ENCODE data around the gene PASK.
"Not testable (repeated sequence)": the region's sequence is repeated elsewhere in the genome, so short reads cannot be mapped to it uniquely, and the experiment has no call there.

PASK gene

DNA sequence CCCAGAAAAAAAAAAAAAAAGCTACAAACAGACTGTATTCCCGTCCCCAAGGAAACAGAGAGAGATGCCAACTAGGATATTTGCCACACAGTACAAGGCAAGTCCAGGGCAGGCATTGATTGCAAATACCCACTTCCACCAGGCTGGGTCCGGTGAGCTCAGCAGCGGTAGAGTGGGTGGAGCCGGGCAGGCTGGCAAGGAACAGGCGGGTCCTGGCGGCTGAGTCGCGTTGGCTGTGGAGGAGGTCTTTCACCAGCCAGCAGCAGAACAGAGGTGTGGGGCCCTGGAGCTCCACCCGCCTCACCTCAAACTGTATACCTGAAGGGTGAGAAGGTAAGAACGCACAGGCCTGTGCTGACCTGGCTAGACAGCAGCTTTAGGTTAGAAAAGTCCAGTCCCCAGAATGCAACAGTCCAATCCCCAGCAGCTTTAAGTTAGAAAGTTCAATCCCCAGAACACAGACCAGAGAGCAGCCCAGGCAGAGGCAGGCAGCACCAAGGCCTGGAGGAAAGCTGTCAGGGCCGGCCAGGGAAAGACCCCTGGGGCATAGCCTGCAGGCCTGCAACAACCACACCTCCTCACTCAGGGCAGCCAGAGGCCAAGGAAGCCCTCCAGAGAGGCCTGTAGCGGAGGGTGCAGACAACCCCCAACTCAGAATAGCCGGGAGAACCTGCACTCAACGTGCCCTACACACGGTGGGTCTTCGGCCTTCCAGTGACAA, 25.3 kb downstream of the PASK start:
- peak; percentile 66 to 68 for ATAC-seq

DNA sequence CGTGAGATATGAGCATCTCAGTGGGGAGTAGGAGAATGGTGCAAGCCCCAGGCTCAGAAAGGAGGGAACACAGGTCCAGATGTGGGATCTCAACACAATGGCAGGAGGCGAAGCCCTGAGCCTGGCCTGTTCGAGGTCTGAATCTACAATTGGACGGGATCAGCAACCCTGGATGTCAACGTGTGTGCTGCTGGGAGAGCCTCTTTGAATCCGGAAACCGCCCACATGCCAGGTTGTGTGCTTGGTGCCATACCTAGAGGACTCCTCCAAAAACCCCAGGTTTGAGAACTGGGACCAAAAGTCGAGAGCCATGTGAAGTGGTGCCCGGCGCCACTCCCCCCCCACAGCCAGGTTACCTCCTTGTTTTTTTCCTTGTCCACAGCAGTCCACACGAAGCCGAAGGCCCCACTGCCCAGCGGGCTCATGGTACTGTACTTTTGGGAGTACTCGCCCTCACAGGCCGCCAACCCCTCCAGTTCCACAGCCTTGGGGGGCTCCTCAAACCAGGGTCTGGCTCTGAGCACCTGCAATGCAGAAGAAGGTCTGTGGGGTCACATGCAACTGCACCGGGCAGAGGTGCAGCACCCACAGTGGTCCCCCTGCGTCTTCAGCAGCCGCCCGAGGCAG, 26.8 kb downstream of the PASK start:
- no peak for ATAC-seq

DNA sequence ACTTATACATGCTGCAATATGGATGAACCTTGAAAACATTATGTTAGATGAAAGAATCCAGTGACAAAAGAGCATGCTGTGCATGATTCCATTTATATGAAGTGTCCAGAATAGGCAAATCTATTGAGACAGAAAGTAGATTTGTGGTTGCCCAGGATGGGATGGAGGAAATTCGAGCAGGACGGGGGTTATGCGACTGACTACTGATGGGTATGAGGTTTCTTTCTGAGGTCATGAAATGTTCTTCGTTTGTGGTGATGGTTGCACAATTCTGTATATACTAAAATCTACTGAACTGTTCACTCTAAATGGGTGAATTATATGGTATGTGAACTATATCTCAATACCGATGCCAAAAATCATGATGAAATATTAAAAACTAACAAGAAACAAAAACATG, 28.3 kb downstream of the PASK start:
- no peak for ATAC-seq

DNA sequence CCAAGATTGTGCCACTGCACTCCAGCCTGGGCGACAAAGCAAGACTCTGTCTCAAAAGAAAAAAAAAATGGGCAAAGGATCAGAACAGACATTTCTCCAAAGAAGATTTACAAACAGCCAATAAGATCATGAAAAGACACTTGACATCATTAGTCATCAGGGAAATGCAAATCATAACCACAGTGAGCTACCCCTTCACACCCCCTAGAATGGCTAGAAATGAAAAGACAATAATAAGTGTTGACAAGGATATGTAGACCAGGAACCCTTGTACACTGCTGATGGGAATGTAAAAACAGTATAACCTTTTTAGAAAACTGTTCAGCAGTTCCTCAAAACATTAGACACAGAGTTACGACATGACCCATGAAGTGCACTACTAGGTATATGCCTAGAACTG, 28.8 kb downstream of the PASK start:
- ATAC-seq, result peak; percentile 39 to 45

DNA sequence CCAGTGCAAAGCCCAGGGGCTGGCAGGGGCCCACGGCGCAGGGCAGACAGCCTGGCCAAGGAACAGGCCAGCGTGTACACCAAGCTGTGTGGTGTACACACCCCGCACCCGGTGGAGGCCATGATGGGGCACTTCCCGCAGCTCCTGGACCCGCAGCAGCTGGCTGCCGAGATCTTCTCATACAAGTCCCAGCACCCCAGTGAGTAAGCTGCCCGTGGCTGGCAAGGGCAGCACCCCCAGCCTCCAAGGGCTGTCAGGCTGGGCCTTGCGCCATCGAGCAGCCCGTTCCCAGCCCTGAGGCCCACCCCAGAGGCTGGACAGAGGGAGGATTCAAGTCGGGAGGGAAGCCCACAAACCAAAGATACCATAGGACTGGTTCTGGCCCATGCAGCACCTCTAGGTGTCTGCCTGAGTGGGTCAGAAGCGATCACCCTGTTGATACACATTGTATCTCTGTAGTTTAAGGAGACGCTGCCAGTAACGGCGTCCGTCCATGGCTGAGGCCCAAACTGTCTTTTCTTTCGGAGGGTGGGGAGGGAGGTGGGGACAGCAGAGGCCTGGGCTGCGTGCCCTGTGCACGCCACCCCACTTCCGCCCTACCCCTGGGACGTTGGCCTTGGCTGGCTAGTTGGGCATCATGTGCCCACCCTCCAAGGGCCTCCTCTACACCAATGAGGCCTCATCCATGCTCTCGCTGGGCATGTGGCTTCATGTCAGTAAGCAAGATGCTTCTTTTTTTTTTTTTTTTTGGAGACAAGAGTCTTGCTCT, 30.4 kb downstream of the PASK start:
- no peak for ATAC-seq

DNA sequence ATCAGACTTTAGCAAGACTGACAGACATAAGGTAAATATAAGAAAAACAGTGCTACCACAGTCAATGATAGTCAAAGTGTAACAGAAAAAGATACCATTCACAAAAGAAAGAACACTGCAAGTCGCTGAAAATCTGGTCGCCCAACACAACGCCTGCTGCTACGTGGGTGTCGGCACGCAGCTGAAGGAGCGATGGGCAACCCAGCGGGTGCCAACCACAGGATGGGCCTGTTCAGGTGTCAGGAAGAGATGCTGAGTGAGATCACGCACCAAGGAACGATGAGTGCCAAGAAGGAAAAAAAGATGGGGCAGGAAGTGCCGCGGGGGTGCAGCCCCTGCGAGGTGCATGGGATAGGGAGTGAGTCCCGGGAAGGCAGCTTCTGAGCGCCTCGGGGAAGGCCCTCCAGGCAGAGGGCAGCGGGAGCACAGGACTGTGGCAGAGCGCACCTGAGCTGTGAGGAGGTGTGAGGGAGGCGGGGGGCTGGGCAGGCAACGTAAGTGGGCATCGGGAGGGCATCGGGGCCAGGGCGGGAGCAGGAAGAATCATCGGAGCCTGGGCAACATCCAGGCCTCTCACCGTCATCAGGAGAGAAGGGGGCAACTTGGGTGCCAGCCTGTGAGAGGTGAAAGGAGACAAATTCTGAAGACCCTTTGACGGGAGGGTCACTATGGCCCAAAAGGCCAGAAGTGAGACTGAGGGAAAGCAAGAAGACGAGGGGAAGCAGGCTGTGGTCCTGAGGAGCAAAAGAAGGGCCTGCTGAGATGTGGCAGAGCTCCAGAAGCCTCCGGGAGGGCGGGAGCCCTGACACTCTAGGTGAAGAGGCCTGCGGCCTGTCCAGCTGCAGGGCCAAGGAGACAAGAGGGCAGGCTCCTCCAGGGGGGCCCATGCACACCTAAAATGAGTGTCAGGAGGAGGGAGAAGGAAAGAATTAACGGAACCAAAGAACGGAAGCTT, 32.4 kb downstream of the PASK start:
- no peak for ATAC-seq

DNA sequence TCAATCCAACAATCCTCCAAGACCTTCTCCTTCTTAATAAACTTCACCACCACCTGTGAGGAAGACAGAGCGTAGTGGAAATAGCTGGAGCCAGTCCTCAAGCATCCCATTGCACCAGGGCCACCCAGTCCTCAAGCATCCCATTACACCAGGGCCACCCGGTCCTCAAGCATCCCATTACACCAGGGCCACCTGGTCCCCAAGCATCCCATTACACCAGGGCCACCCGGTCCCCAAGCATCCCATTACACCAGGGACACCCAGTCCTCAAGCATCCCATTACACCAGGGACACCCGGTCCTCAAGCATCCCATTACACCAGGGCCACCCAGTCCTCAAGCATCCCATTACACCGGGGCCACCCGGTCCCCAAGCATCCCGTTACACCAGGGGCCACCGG, 33.9 kb downstream of the PASK start:
- ATAC-seq, result no peak

DNA sequence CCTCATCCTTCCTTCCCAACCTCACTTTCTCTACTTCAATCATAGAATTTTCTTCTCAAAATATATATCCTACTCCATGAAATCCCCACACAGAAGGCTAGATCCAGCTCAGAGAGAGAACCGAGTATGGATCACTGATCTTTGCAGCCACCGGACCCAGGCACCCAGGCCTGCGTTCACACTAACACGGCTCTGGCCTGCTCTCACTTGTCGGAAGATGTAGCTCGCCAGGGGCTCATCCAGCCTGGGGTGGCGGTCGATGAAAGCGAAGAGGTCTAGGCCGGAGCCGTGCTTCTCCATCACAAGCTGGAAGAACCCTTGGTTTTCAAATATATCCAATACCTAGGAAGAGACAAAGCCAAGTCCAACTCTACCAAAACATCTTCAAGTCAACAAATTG, 34.4 kb downstream of the PASK start:
- no peak for ATAC-seq

DNA sequence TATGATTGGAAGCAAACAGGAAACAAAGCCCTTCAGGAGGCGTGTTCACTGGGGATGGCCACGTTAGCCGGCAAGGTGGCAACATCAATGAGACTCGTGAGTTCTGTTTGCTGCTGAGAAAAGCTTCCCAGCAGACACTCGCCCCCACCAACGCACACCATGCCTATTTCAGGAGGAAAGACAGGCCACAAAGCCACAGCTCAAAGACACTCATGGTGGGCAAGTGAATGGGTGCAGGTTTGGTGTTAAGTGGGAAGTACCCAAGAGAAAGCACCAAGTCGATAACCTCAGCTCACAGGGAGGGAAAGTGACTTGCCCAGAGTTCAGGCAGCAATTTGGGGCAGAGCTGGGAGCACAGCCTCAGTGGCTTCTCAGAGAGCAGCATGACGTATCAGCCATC, 36.7 kb downstream of the PASK start:
- ATAC-seq, result peak in 1 of 2 donors; percentile 17

DNA sequence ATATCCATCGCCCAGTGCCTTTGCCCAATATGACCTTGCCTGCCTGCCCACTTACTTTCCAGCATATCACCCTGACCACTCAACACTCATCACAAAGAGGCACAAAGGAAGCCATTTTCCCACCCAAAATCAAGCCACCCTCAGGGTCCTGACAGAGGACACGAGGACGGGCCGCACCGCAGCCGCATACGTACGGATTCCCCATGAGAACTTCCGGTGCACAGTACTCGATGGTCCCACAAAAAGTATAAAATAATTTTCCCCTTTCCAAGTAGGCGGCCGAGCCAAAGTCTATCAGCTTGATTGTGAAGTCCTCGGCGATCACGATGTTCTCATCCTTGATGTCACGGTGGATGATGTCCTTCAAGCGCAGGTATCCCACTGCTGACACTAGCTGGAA, 37.2 kb downstream of the PASK start:
- no peak for ATAC-seq

DNA sequence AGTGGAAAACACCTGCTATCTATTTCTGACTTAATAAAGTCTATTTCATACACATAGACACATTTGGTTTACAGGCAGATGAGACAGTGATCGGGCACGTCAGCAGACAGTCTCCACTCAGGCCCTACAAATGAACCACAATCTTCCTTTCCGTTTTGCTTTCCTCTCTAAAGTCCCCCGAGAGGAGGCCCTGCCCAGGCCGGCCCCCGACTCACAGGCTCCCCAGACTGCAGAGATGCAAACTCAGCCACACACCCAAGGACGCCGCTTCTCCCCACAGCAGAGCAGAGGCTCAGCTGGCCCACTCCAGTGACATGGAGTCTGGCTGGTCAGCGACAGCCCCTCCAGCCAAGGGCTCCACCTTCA, 37.8 kb downstream of the PASK start:
- ATAC-seq, result peak; percentile 52 to 80

DNA sequence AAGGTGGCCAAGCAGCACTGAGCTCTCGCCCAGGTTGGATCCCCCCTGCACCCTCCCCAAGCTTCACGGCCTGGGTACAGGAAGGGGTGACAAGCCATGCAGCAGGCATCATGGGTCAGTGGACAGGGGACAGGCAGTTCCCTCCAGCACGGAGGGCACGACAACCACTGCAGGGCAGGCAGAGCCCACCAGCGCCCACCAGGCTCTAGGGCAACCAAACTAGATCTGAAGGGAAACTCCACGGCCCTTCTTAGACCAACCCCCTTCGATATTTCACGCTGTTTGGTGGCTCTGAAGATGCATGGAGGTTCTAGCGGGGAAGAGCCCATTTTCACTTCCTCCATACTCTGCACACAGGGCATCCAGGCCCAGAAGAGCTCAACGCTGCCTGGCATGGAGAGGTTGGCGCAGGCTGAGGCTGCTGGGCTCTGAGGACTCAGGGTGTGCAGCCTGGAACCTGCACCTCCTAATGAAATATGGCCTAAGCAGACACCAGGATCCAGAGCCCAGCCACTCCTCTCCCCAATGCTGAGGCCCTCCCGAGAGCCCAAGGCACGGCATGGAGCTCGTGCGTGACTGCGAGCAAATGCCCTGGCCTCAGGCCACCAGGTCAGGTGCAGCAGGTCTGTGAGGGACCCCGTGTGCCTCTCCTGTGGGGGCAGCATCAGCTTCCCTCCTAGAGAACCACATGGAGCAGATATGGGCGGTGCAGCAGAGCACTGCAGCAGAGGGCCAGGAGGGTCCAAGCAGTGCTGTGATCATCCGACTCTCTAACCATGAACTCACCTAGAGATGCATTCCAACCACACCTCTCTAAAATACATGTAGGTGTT, 38.4 kb downstream of the PASK start:
- peak in 1 of 2 donors; percentile 5 for ATAC-seq

DNA sequence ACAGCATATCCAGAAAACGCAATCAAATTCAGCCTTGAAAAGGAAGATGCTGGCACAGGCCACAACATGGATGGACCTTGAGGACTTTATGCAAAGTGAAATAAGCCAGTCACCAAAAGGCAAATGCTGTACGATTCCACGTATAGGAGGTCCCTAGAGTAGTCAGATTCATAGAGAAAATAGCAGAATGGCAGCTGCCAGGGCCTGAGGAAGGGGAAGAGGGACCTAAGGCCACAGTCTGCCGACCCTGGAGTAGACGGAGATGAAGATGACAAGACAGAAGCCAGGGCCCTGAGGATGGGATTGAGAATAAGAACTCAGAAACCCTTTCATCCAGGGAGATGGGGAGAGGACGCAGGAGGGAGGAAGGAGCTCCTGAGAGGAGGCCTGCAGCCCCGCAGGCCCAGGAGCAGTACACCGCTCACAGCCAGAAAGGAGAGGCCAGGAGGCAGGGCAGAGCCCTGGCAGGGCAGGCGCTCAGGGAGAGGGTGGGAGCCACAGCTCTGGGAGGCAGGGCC, 39.1 kb downstream of the PASK start:
- ATAC-seq, result no peak

DNA sequence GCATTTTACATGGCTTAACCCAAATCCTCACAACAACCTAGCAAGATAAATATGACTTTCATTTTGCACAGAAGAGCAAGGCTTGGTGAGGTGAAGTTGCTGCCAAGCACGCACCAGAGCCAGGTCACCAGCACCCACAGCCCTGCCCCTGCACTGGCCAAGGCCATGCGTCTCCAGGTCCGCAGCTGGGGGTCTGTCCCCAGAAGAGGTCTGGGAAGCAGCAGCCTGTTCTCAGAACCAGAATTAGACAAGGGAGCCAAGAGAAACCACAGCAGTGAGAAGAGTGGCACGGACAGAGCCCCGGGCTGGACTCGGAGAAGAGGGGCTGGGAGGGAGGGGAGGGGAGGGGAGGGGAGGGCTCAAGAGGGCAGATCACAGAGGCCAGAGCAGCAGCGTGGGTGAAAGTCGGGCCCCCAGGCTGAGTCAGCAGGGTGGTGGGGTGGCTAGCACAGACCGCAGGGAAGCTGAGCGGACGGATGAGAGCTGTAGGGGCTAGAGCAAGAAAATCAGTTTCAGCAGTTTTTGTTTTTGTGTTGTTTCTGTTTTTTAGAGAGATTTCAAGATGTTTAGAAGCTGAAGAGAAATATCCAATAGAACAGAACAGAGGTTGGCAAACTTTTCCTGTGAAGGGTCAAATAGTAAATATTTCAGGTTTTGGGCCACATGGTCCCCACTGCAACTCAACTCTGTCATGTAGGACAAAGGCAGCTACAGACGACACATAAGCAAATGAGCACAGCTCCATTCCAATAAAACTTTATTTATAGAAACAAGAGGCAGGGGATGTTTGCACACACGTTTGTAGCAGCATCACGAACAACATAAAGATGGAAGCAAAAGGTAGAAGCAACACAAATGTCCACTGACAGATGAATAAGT, 39.8 kb downstream of the PASK start:
- peak in 1 of 2 donors; percentile 39 for ATAC-seq

DNA sequence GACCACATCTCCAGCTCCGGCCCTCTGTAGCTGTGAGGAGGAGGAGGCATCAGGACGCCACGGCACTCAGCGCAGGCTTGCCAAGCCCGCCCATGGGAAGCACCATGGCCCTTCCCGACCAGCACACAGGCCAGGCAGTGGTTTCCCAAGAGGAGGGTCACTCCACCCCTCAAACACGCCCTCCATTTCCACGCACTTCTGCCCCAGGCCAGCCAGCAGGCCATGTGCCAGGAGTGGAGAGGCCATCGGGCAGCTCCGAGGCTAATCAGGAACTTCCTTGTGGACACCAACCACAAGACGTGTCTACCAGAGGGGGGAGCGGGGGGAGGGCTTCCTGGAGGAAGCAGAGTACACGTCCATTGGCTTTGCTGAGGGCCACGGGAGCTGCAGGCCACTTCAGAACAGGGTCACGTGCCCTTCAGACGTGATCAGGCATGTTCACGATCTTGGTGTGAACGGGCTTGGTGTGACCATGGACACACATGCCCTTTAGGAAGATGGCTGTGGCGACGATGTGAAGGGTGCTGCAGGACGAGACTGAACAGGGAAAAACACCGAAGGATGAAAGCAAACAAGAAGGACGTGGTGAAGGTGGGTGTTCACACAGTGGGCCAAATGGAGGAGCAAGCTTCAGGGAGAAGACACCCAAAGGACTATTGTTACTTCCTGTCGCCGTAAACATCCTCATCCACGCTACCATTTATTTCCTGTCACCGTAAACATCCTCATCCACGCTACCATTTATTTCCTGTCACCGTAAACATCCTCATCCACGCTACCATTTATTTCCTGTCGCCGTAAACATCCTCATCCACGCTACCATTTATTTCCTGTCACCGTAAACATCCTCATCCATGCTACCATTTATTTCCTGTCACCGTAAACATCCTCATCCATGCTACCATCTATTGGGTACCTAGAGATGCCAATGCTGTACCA, 40.7 kb downstream of the PASK start:
- no peak for ATAC-seq

DNA sequence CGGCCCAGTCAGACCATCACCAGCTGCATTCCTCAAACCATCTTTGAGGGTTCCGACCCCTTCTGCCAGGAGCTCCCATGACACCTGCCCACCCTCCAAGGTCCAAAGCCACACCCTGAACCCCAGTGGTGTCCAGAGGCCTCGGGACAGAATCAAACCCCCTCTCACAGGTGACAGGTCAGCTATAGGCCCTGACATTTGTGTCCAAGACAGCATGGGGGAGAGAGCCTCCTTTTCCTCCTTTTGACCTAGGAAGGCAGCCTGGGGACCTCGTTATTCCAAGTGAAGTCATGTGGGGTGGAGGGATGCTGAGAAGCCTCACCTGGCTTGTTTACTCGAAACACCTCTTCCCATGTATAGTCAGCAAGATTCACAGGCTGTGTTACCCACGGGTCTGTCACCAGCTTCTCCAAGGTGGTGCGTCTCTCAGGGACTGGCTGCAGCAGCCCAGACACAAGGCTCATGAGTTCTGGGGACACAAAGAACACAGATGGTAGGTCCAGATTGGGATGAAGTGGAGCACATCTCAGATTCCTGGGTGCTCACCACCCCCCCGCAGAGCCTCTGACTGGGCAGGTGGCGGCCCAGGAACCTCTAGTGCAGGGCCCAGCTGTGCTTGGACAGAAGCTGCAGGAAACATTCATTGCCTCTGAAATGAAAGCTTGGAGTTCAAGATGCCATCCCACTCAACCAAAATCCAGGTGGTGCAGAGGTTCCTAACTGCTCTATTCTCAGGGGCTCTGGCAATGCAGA, 42.1 kb downstream of the PASK start:
- no peak for ATAC-seq

DNA sequence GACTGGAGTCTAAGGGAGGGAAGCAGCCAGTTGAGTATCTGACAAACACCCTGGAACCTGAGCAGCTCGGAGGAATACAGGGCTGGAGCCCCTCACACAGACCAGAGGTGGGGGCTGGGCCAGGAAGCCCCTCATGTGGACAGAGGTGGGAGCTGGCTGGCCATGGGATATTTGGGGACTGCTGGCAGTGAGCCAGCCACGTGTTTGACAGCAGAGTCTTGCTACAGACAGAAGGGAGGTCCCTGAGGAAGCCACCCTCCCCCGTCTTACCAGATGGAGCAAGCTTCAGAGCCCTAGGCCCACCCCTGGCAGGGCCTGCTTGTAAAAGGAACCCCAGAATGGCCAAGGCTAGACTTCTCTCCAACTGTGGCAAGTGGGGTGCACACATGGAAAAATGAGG, 43.6 kb downstream of the PASK start:
- no peak for ATAC-seq

DNA sequence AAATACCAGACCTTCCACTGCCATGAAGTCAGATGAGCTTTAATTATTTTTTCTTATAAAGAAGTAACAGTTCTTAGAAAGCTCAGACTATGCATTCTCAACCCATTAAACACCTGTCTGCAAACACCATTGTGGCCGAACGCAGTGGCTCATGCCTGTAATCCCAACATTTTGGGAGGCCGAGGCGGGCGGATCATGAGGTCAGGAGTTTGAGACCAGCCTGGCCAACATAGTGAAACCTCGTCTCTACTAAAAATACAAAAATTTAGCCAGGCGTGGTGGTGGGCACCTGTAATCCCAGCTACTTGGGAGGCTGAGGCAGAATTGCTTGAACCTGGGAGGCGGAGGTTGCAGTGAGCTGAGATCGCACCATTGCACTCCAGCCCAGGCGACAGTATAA, 44.7 kb downstream of the PASK start:
- ATAC-seq, result not testable (repeated sequence)

DNA sequence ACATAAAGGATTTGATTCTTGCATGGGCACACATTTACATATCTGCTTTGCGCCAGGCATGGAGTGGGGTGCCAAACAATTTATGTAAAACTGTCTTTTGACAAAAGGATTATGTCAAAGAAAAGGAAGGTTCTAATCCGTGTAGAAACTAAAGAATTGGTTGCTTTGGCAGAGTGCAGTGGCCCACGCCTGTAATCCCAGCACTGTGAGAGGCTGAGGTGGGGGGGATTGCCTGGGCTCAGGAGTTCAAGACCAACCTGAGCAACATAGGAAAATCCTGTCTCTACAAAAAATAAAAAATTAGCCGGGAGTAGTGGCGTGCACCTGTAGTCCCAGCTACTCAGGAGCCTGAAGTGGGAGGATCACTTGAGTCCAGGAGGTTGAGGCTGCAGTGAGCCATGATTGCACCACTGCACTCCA, 46.1 kb downstream of the PASK start:
- ATAC-seq, result no peak
